Tongue (tissue), 2 donors: ENCODE data around the gene KRTAP4-7. TPM values are rescaled to one million over a fixed set of nuclear protein-coding genes. Genes with fewer than 3 reads are reported as not detected.
A peak's percentile ranks its signal among the peaks of the same experiment; 100 is the strongest.
"Not testable (repeated sequence)": the region's sequence is repeated elsewhere in the genome, so short reads cannot be mapped to it uniquely, and the experiment has no call there.

Experiments
- DNase-seq: peaks from one replicate; pipeline ENCODE4 v3.0.0-alpha.2; 2015
- total RNA-seq: library from RNA; depleted of rRNA; stranded (reverse); fragments of >200 nt; gene quantifications from one replicate; pipeline ENCODE4 v1.2.3, GENCODE V29; 2014

Gene KRTAP4-7
- total RNA-seq = not detected

GRCh38 chr17:41084100-41084856, at the start of gene KRTAP4-7:
KRTAP4-7 (plus strand) TSS chr17:41084150; CDS start chr17:41084207, 57 bp downstream.
- DNase-seq = not testable (repeated sequence)

GRCh38 chr17:41034346-41034935, 49.5 kb upstream of the KRTAP4-7 start, which contains the start of gene KRTAP1-3:
KRTAP1-3 (minus strand) TSS chr17:41034874; CDS start chr17:41034821, 53 bp downstream.
- peak; percentile 74 for DNase-seq

- no peak for DNase-seq
Measured at GRCh38 chr17:41037853-41038350, 46.0 kb upstream of the KRTAP4-7 start.

- peak; percentile 86 for DNase-seq
Measured at GRCh38 chr17:41040783-41041571, 43.0 kb upstream of the KRTAP4-7 start, which contains the start of gene KRTAP1-1. KRTAP1-1 (minus strand) TSS chr17:41041450; CDS start chr17:41041397, 53 bp downstream.

- DNase-seq = no peak
Measured at GRCh38 chr17:41042953-41043352, 41.0 kb upstream of the KRTAP4-7 start.

GRCh38 chr17:41046735-41047465, 37.0 kb upstream of the KRTAP4-7 start, which contains the start of gene KRTAP2-1:
KRTAP2-1 (minus strand) TSS chr17:41047316; CDS start chr17:41047267, 49 bp downstream.
- DNase-seq = not testable (repeated sequence)

- DNase-seq = no peak
Measured at GRCh38 chr17:41048441-41048840, 35.5 kb upstream of the KRTAP4-7 start.

- DNase-seq = no peak
Measured at GRCh38 chr17:41049110-41049509, 34.8 kb upstream of the KRTAP4-7 start.

- DNase-seq = no peak
Measured at GRCh38 chr17:41052566-41052965, 31.4 kb upstream of the KRTAP4-7 start.

GRCh38 chr17:41054025-41054424, 29.9 kb upstream of the KRTAP4-7 start:
- no peak for DNase-seq

- DNase-seq = not testable (repeated sequence)
Measured at GRCh38 chr17:41054556-41054955, 29.4 kb upstream of the KRTAP4-7 start.

GRCh38 chr17:41055130-41055529, 28.8 kb upstream of the KRTAP4-7 start, which contains the start of gene KRTAP2-2:
KRTAP2-2 (minus strand) TSS chr17:41055230; CDS start chr17:41055211, 19 bp downstream.
- DNase-seq = not testable (repeated sequence)

GRCh38 chr17:41057547-41057946, 26.4 kb upstream of the KRTAP4-7 start:
- DNase-seq = no peak

GRCh38 chr17:41058741-41059140, 25.2 kb upstream of the KRTAP4-7 start:
- DNase-seq = no peak

GRCh38 chr17:41059276-41060051, 24.5 kb upstream of the KRTAP4-7 start:
- not testable (repeated sequence) for DNase-seq

GRCh38 chr17:41060052-41060604, 23.8 kb upstream of the KRTAP4-7 start, which contains the start of gene KRTAP2-3:
KRTAP2-3 (minus strand) TSS chr17:41060114; CDS start chr17:41060050, 64 bp downstream.
- DNase-seq = no peak

GRCh38 chr17:41061964-41062363, 22.0 kb upstream of the KRTAP4-7 start:
- no peak for DNase-seq

GRCh38 chr17:41063449-41063848, 20.5 kb upstream of the KRTAP4-7 start:
- DNase-seq = no peak

GRCh38 chr17:41064301-41064700, 19.6 kb upstream of the KRTAP4-7 start:
- DNase-seq = no peak
